ENCODE data around the gene COL5A3.

COL5A3 gene

GRCh38 chr19:9972103-9972502 is 38.2 kb downstream of the COL5A3 start:
- no peak for DNase-seq (ENCODE audit: low read depth, low spot score)
- no peaks in the 10 kb centered on the region for H3K27me3 ChIP-seq (ENCODE audit: control insufficient read depth, insufficient read depth, low read length)
- WGBS (ENCODE audit: insufficient coverage, insufficient read length) = 96% methylated on average over 4 of the region's 6 CpGs

GRCh38 chr19:9971166-9971897 is 39.0 kb downstream of the COL5A3 start:
- H3K36me3 ChIP-seq (ENCODE audit: control insufficient read depth, insufficient read depth, low read length) = no peaks in the 10 kb centered on the region
- H3K27ac ChIP-seq (ENCODE audit: low read length) = no peak overlapping the region
- H3K9me3 ChIP-seq (ENCODE audit: control insufficient read depth, insufficient read depth, low read length) = no peaks in the 10 kb centered on the region
- no peak for DNase-seq (ENCODE audit: low read depth, low spot score)
- H3K4me1 ChIP-seq (ENCODE audit: control insufficient read depth, insufficient read depth, low read length) = no peaks in the 10 kb centered on the region
- WGBS (ENCODE audit: insufficient coverage, insufficient read length) = no CpG with 5 or more reads among the region's 15 CpGs
- H3K4me3 ChIP-seq (ENCODE audit: low read length) = no peak overlapping the region
- no peaks in the 10 kb centered on the region for H3K27me3 ChIP-seq (ENCODE audit: control insufficient read depth, insufficient read depth, low read length)

More at GRCh38 chr19:9972103-9972502, 38.2 kb downstream of the COL5A3 start:
- no peaks in the 10 kb centered on the region for H3K9me3 ChIP-seq (ENCODE audit: control insufficient read depth, insufficient read depth, low read length)
- no peaks in the 10 kb centered on the region for H3K36me3 ChIP-seq (ENCODE audit: control insufficient read depth, insufficient read depth, low read length)
- no peaks in the 10 kb centered on the region for H3K4me1 ChIP-seq (ENCODE audit: control insufficient read depth, insufficient read depth, low read length)
- H3K4me3 ChIP-seq (ENCODE audit: low read length) = no peak overlapping the region
- H3K27ac ChIP-seq (ENCODE audit: low read length) = no peak overlapping the region

GRCh38 chr19:9970481-9970880 is 39.8 kb downstream of the COL5A3 start:
- Histone ChIP-seq H3K27me3 (ENCODE audit: control insufficient read depth, insufficient read depth, low read length) (no peaks in the 10 kb centered on the region; the same call in 1 of the 2 replicates), H3K36me3 (ENCODE audit: control insufficient read depth, insufficient read depth, low read length) (no peaks in the 10 kb centered on the region), H3K27ac (ENCODE audit: low read length) (no peak overlapping the region), H3K4me3 (ENCODE audit: low read length) (no peak overlapping the region), H3K9me3 (ENCODE audit: control insufficient read depth, insufficient read depth, low read length) (no peaks in the 10 kb centered on the region), H3K4me1 (ENCODE audit: control insufficient read depth, insufficient read depth, low read length) (no peaks in the 10 kb centered on the region)
- DNase-seq (ENCODE audit: low read depth, low spot score) = no peak
- WGBS (ENCODE audit: insufficient coverage, insufficient read length) = no CpG with 5 or more reads among the region's 8 CpGs

DNA sequence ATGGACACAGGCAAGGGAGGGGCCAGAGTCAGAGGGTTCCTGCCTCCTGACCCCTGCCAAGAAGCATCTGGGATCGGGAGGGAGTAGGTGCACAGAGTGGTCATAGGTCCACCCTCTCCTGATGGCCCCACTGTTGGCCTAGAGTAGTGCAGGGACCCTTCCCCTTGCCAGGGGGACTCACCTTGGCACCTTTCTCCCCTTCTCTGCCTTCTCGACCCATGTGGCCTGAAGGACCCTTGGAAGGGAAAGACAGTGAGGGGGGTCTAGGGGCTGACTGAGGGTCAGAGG is 40.7 kb downstream of the COL5A3 start:
- no CpG with 5 or more reads among the region's 2 CpGs for WGBS (ENCODE audit: insufficient coverage, insufficient read length)
- H3K36me3 ChIP-seq (ENCODE audit: control insufficient read depth, insufficient read depth, low read length) = no peaks in the 10 kb centered on the region
- no peaks in the 10 kb centered on the region for H3K9me3 ChIP-seq (ENCODE audit: control insufficient read depth, insufficient read depth, low read length)
- DNase-seq (ENCODE audit: low read depth, low spot score) = no peak
- H3K4me3 ChIP-seq (ENCODE audit: low read length) = no peak overlapping the region
- no peaks in the 10 kb centered on the region for H3K4me1 ChIP-seq (ENCODE audit: control insufficient read depth, insufficient read depth, low read length)
- H3K27ac ChIP-seq (ENCODE audit: low read length) = no peak overlapping the region
- H3K27me3 ChIP-seq (ENCODE audit: control insufficient read depth, insufficient read depth, low read length) = no peaks in the 10 kb centered on the region; the same call in 1 of the 2 replicates

GRCh38 chr19:9968820-9969687 is 41.2 kb downstream of the COL5A3 start:
- no peak overlapping the region for H3K27ac ChIP-seq (ENCODE audit: low read length)
- H3K9me3 ChIP-seq (ENCODE audit: control insufficient read depth, insufficient read depth, low read length) = no peaks in the 10 kb centered on the region
- no peaks in the 10 kb centered on the region for H3K36me3 ChIP-seq (ENCODE audit: control insufficient read depth, insufficient read depth, low read length)
- no peaks in the 10 kb centered on the region; the same call in 1 of the 2 replicates for H3K27me3 ChIP-seq (ENCODE audit: control insufficient read depth, insufficient read depth, low read length)
- H3K4me3 ChIP-seq (ENCODE audit: low read length) = no peak overlapping the region
- no CpG with 5 or more reads among the region's 8 CpGs for WGBS (ENCODE audit: insufficient coverage, insufficient read length)
- H3K4me1 ChIP-seq (ENCODE audit: control insufficient read depth, insufficient read depth, low read length) = no peaks in the 10 kb centered on the region
- DNase-seq (ENCODE audit: low read depth, low spot score) = no peak

- no peak for DNase-seq (ENCODE audit: low read depth, low spot score)
- WGBS (ENCODE audit: insufficient coverage, insufficient read length) = no CpG with 5 or more reads among the region's 4 CpGs
- no peak overlapping the region for H3K27ac ChIP-seq (ENCODE audit: low read length)
- no peaks in the 10 kb centered on the region for H3K9me3 ChIP-seq (ENCODE audit: control insufficient read depth, insufficient read depth, low read length)
- no peaks in the 10 kb centered on the region; the same call in 1 of the 2 replicates for H3K27me3 ChIP-seq (ENCODE audit: control insufficient read depth, insufficient read depth, low read length)
- H3K4me1 ChIP-seq (ENCODE audit: control insufficient read depth, insufficient read depth, low read length) = no peaks in the 10 kb centered on the region
- no peak overlapping the region for H3K4me3 ChIP-seq (ENCODE audit: low read length)
- H3K36me3 ChIP-seq (ENCODE audit: control insufficient read depth, insufficient read depth, low read length) = no peaks in the 10 kb centered on the region
Observed at GRCh38 chr19:9967326-9967725, 43.0 kb downstream of the COL5A3 start.

GRCh38 chr19:9966448-9966847 is 43.9 kb downstream of the COL5A3 start:
- Histone ChIP-seq H3K4me1 (ENCODE audit: control insufficient read depth, insufficient read depth, low read length) (no peaks in the 10 kb centered on the region), H3K27me3 (ENCODE audit: control insufficient read depth, insufficient read depth, low read length) (no peaks in the 10 kb centered on the region; the same call in 1 of the 2 replicates), H3K9me3 (ENCODE audit: control insufficient read depth, insufficient read depth, low read length) (no peaks in the 10 kb centered on the region), H3K36me3 (ENCODE audit: control insufficient read depth, insufficient read depth, low read length) (no peaks in the 10 kb centered on the region), H3K27ac (ENCODE audit: low read length) (no peak overlapping the region), H3K4me3 (ENCODE audit: low read length) (peak overlapping the region; percentile 39; the same call in 1 of the 2 replicates)
- peak; percentile 43 for DNase-seq (ENCODE audit: low read depth, low spot score)
- WGBS (ENCODE audit: insufficient coverage, insufficient read length) = no CpG with 5 or more reads among the region's 29 CpGs

DNA sequence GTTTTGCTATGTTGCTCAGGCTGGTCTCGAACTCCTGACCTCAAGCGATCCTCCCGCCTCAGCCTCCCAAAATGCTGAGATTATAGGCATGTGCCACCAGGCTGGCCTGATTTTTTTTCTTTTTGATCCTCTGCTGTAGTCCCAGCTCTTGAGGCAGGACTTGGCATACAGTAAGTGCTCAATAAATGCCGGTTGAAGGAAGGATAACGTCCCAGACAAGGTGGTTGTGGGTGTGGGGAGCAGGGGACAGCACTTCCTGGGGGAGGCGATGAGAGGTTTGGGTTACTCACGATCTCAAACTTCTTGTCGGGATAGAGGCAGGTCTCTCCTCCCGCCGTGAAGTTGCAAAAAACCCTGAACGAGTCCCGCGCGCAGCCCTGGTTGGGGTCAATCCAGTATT is 44.3 kb downstream of the COL5A3 start:
- Histone ChIP-seq H3K9me3 (ENCODE audit: control insufficient read depth, insufficient read depth, low read length) (no peaks in the 10 kb centered on the region), H3K4me1 (ENCODE audit: control insufficient read depth, insufficient read depth, low read length) (no peaks in the 10 kb centered on the region), H3K36me3 (ENCODE audit: control insufficient read depth, insufficient read depth, low read length) (no peaks in the 10 kb centered on the region), H3K4me3 (ENCODE audit: low read length) (peak overlapping the region; percentile 39; the same call in 1 of the 2 replicates), H3K27ac (ENCODE audit: low read length) (no peak overlapping the region), H3K27me3 (ENCODE audit: control insufficient read depth, insufficient read depth, low read length) (no peaks in the 10 kb centered on the region; the same call in 1 of the 2 replicates)
- no peak for DNase-seq (ENCODE audit: low read depth, low spot score)
- no CpG with 5 or more reads among the region's 14 CpGs for WGBS (ENCODE audit: insufficient coverage, insufficient read length)

GRCh38 chr19:9962623-9963290 is 47.5 kb downstream of the COL5A3 start:
- peaks cover 2% of the 10 kb centered on the region; the same call in 1 of the 2 replicates for H3K27me3 ChIP-seq (ENCODE audit: control insufficient read depth, insufficient read depth, low read length)
- no peaks in the 10 kb centered on the region for H3K9me3 ChIP-seq (ENCODE audit: control insufficient read depth, insufficient read depth, low read length)
- WGBS (ENCODE audit: insufficient coverage, insufficient read length) = no CpG with 5 or more reads among the region's 7 CpGs
- H3K4me3 ChIP-seq (ENCODE audit: low read length) = no peak overlapping the region
- H3K4me1 ChIP-seq (ENCODE audit: control insufficient read depth, insufficient read depth, low read length) = no peaks in the 10 kb centered on the region
- DNase-seq (ENCODE audit: low read depth, low spot score) = no peak
- no peak overlapping the region for H3K27ac ChIP-seq (ENCODE audit: low read length)
- H3K36me3 ChIP-seq (ENCODE audit: control insufficient read depth, insufficient read depth, low read length) = no peaks in the 10 kb centered on the region

DNA sequence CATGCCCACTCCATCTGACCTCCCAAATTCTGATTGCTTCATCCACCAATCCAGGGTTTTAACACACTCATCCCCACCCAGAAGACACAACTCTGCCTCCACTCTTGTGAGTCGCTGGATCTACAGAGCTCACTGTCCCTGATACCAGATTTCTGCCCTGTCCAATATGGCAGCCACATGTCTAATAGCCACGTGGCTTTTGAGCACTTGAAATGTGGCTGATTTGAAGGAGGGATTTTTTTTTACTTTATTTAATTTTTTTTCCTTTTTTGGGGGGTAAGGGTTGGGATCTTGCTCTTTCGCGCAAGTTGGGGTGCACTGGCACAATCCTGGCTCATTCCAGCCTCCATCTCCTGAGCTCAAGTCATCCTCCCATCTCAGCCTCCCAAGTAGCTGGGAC is 49.2 kb downstream of the COL5A3 start:
- Histone ChIP-seq H3K36me3 (ENCODE audit: control insufficient read depth, insufficient read depth, low read length) (no peaks in the 10 kb centered on the region), H3K9me3 (ENCODE audit: control insufficient read depth, insufficient read depth, low read length) (no peaks in the 10 kb centered on the region), H3K27me3 (ENCODE audit: control insufficient read depth, insufficient read depth, low read length) (peaks cover 2% of the 10 kb centered on the region; the same call in 1 of the 2 replicates), H3K4me3 (ENCODE audit: low read length) (no peak overlapping the region), H3K4me1 (ENCODE audit: control insufficient read depth, insufficient read depth, low read length) (no peaks in the 10 kb centered on the region), H3K27ac (ENCODE audit: low read length) (no peak overlapping the region)
- no CpG with 5 or more reads among the region's 4 CpGs for WGBS (ENCODE audit: insufficient coverage, insufficient read length)
- DNase-seq (ENCODE audit: low read depth, low spot score) = no peak
